ENCODE data around the gene CROCC2. TPM values are rescaled to one million over a fixed set of nuclear protein-coding genes. Genes with fewer than 3 reads are reported as not detected.

The CROCC2 gene
- total RNA-seq, 4 donors from 2014 or later = 0.79 to 2.6 (median 1.8) TPM; not detected in 1

DNA sequence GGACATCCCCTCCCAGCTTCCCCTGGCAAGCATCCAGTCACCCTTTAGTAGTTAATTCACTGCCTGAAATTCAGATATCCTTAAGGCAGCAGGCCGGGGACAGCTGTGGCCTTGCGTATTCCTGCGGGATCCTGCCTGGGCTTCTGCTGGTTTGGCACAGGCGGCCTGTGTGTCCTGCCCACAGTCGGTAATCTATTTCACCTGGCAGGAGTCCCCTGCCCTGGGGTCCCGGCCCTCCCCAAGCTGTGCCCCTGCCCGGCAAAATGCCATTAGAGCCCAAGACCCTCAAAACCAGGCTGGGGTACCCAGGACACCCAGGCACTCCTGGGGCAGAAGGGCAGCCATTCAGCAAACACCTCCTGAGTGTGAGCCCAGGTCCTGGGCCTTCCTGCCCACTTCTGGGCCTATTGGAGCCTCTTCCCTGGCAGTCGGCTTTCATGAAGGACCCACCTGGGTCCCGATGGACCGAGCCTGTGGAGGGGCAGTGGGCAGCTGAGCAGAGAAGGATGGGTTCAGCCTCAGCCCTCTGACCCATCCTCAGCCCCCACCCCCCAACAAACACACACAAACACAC lies 11.6 kb downstream of the CROCC2 start:
- intact Hi-C loops (cut with DNase I; ENCODE audit: low total_unique reads) = no loop called here
- no peak overlapping the region for H3K27ac ChIP-seq
- no peak overlapping the region for H3K4me3 ChIP-seq
- no peaks in the 10 kb centered on the region for H3K36me3 ChIP-seq
- no peak for TF ChIP-seq POLR2A (IDR thresholded peaks at IDR 0.05)
- TF ChIP-seq, protein P1, sequence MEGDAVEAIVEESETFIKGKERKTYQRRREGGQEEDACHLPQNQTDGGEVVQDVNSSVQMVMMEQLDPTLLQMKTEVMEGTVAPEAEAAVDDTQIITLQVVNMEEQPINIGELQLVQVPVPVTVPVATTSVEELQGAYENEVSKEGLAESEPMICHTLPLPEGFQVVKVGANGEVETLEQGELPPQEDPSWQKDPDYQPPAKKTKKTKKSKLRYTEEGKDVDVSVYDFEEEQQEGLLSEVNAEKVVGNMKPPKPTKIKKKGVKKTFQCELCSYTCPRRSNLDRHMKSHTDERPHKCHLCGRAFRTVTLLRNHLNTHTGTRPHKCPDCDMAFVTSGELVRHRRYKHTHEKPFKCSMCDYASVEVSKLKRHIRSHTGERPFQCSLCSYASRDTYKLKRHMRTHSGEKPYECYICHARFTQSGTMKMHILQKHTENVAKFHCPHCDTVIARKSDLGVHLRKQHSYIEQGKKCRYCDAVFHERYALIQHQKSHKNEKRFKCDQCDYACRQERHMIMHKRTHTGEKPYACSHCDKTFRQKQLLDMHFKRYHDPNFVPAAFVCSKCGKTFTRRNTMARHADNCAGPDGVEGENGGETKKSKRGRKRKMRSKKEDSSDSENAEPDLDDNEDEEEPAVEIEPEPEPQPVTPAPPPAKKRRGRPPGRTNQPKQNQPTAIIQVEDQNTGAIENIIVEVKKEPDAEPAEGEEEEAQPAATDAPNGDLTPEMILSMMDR (IDR thresholded peaks at IDR 0.05) = no peak
- peak; percentile 9 to 14 for DNase-seq
- no peaks in the 10 kb centered on the region for H3K9me3 ChIP-seq
- H3K4me1 ChIP-seq = peaks cover 0 to 12% of the 10 kb centered on the region in 2 donors
- no peaks in the 10 kb centered on the region for H3K27me3 ChIP-seq

- no peak overlapping the region for H3K27ac ChIP-seq
- peaks cover 0 to 12% of the 10 kb centered on the region in 2 donors for H3K4me1 ChIP-seq
- peak; percentile 14 to 15 for DNase-seq
- no peak overlapping the region for H3K4me3 ChIP-seq
- intact Hi-C loops (cut with DNase I; ENCODE audit: low total_unique reads) = no loop called here
- no peaks in the 10 kb centered on the region for H3K9me3 ChIP-seq
- H3K36me3 ChIP-seq = no peaks in the 10 kb centered on the region
- no peak for TF ChIP-seq POLR2A (IDR thresholded peaks at IDR 0.05)
- TF ChIP-seq, protein P1 (IDR thresholded peaks at IDR 0.05) = no peak
- no peaks in the 10 kb centered on the region for H3K27me3 ChIP-seq
Observed at GRCh38 chr2:240918258-240919091, 12.3 kb downstream of the CROCC2 start.

- no peaks in the 10 kb centered on the region for H3K27me3 ChIP-seq
- intact Hi-C loops (cut with DNase I; ENCODE audit: low total_unique reads) = no loop called here
- no peaks in the 10 kb centered on the region for H3K36me3 ChIP-seq
- no peak overlapping the region for H3K4me3 ChIP-seq
- TF ChIP-seq, protein P1 (IDR thresholded peaks at IDR 0.05) = no peak
- TF ChIP-seq POLR2A (IDR thresholded peaks at IDR 0.05) = no peak
- DNase-seq = peak in 1 of 2 donors; percentile 10
- peaks cover 0 to 12% of the 10 kb centered on the region in 2 donors for H3K4me1 ChIP-seq
- H3K9me3 ChIP-seq = no peaks in the 10 kb centered on the region
- no peak overlapping the region for H3K27ac ChIP-seq
Observed at GRCh38 chr2:240919161-240919781, 13.1 kb downstream of the CROCC2 start.

DNA sequence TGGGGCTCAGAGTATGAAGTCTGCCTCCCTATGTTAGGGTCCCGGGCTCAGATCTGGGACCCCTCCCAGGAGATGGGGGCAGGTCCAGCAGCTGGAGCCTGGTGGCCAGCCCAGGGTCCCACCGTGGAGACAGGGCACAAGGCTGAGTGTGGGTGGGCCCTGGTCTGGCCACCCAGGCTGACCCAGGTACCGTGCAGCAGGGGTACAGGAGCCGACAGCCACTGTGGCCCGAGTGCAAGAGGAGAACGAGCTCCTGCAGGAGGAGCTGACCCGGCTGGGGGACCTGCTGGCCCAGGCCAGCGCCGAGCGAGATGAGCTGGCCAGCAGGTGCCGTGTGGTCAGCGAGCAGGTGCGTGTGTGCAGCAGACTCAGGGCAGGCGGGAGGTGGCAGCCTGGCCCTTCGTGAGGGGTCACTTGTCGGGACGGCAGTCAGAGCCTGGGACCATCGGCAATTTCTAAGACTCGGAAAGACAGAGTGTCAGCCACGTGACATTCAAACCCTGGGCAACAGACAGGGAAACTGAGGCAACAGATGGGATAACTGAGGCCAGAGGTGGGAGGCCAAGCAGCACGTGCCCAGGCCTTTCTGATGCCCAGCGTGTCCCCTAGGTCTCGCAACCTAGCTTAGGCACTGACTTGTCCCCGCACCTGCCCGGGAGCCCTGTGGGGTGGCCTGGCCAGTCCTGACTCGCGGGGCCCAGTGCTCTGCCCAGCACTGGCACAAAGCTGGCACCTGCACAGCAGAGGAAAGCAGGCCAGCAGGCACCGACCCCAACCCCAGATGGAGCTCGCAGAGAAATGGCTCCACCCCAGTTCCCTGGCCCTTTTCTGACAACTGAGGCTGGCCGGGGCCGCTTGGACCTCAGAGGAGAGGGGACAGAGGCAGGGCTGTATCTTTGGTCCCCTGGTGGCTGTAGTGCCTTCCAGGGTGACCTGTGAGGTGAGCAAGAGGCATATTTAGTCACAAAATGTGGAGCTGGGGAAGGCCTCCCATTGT lies 13.9 kb downstream of the CROCC2 start:
- TF ChIP-seq, protein P1 (IDR thresholded peaks at IDR 0.05) = no peak
- no peak for TF ChIP-seq POLR2A (IDR thresholded peaks at IDR 0.05)
- Histone ChIP-seq H3K27ac (no peak overlapping the region), H3K36me3 (no peaks in the 10 kb centered on the region), H3K4me3 (no peak overlapping the region), H3K27me3 (no peaks in the 10 kb centered on the region), H3K9me3 (no peaks in the 10 kb centered on the region), H3K4me1 (peaks cover 0 to 5% of the 10 kb centered on the region in 2 donors)
- intact Hi-C loops (cut with DNase I; ENCODE audit: low total_unique reads) = no loop called here
- DNase-seq = peak; percentile 8 to 15
